HEK293 (cell line): ENCODE results near the gene MAGED2.

ENCODE experiments used
- CTCF ChIP-seq: fragments of 450-650 bp; formaldehyde crosslinking; IDR thresholded peaks from 2 replicates; pipeline ENCODE4 v1.5.1; 2016; ENCODE audit warnings: missing biosample characterization, missing genetic modification characterization
- PRDM10 ChIP-seq: fragments of 450-650 bp; formaldehyde crosslinking; IDR thresholded peaks from 2 replicates; pipeline ENCODE4 v1.5.1; 2016; ENCODE audit warnings: missing biosample characterization, missing genetic modification characterization
- REST ChIP-seq: fragments of 450-650 bp; formaldehyde crosslinking; IDR thresholded peaks from 2 replicates; pipeline ENCODE4 v1.5.1; 2016; ENCODE audit warnings: missing biosample characterization, missing genetic modification characterization
- ZNF660 ChIP-seq: fragments of 450-650 bp; IDR thresholded peaks from 2 replicates; pipeline ENCODE4 v1.5.1; 2018; ENCODE audit warnings: missing biosample characterization, mild to moderate bottlenecking, missing genetic modification characterization
- ZNF837 ChIP-seq: fragments of 450-650 bp; formaldehyde crosslinking; IDR thresholded peaks from 2 replicates; pipeline ENCODE4 v1.5.1; 2016; ENCODE audit warnings: missing biosample characterization, missing genetic modification characterization

- TF ChIP-seq REST (tag by site-specific recombination) = no peak
- no peak for TF ChIP-seq CTCF (tag by site-specific recombination)
- no peak for TF ChIP-seq PRDM10 (tag by site-specific recombination)
- no peak for TF ChIP-seq ZNF837 (tag by site-specific recombination)
- TF ChIP-seq ZNF660 (tag by site-specific recombination) = no peak
Measured at GRCh38 chrX:54776061-54776460, 31.5 kb upstream of the MAGED2 start.
